CD4-positive, alpha-beta T cell (primary cell): Measurements from ENCODE around the gene CEP57L1. TPM values are rescaled to one million over a fixed set of nuclear protein-coding genes. Genes with fewer than 3 reads are reported as not detected.
A peak's percentile ranks its signal among the peaks of the same experiment; 100 is the strongest.

Experiments
- ATAC-seq: fragments of 200-7000 bp; cut with Tn5 transposase; one replicate; pipeline ENCODE4 v1.10.0; 2022; ENCODE audit warnings: mild to moderate bottlenecking; ENCODE audit not compliant: poor library complexity
- CTCF ChIA-PET: fragments of 350-600 bp; sonication (Branson Sonifier 250); formaldehyde crosslinking; loops from one replicate; lab custom pipeline; 2021; ENCODE audit warnings: antibody characterized with exemption, inconsistent platforms; lab: Charles Lee
- POLR2A ChIA-PET: fragments of 350-600 bp; sonication (Branson Sonifier 250); formaldehyde crosslinking; loops from one replicate; lab custom pipeline; 2021; ENCODE audit warnings: antibody characterized with exemption, inconsistent platforms; lab: Charles Lee
- DNase-seq, 14 experiments: peaks; one replicate each; pipeline ENCODE4 v3.0.0-alpha.2; 2013 to 2020; ENCODE audit warnings: mixed read lengths in 2 of 14
- H3K27ac ChIP-seq, 2 donors: one replicate each; pipeline versions ENCODE4 v1.5.1 to v1.7.0; 2013; ENCODE audit warnings: low read length in 2 of 2, low read depth in 1 of 2, mild to moderate bottlenecking in 1 of 2
- H3K27me3 ChIP-seq, 2 experiments: 1 replicate in 1 of 2; 2 replicates in 1 of 2; pipeline versions ENCODE4 v1.6.1 to v1.7.0; 2013; ENCODE audit warnings: low read length in 2 of 2, control low read depth in 1 of 2, mild to moderate bottlenecking in 1 of 2, moderate library complexity in 1 of 2; ENCODE audit not compliant: insufficient read depth in 2 of 2, control insufficient read depth in 1 of 2
- H3K36me3 ChIP-seq: one replicate; pipeline ENCODE4 v1.6.1; 2013; ENCODE audit warnings: low read length, control low read depth; ENCODE audit not compliant: insufficient read depth
- H3K4me1 ChIP-seq: one replicate; pipeline ENCODE4 v1.6.1; 2013; ENCODE audit warnings: low read length, control low read depth; ENCODE audit not compliant: insufficient read depth
- H3K4me3 ChIP-seq: one replicate; pipeline ENCODE4 v1.5.1; 2013; ENCODE audit warnings: mild to moderate bottlenecking, low read length, moderate library complexity
- H3K9me3 ChIP-seq, 2 experiments: 1 replicate in 1 of 2; 2 replicates in 1 of 2; pipeline versions ENCODE4 v1.6.1 to v1.7.0; 2013; ENCODE audit warnings: low read length in 2 of 2, mild to moderate bottlenecking in 2 of 2, control low read depth in 1 of 2, moderate library complexity in 1 of 2; ENCODE audit not compliant: control insufficient read depth in 1 of 2, insufficient read depth in 1 of 2
- H3K27ac Mint-ChIP-seq: one replicate; pipeline ENCODE4 v1.8.0; 2020; ENCODE audit warnings: mixed read lengths
- H3K27me3 Mint-ChIP-seq: one replicate; pipeline ENCODE4 v1.8.0; 2021; ENCODE audit warnings: mixed read lengths
- H3K36me3 Mint-ChIP-seq: one replicate; pipeline ENCODE4 v1.8.0; 2021; ENCODE audit warnings: low read depth, mixed read lengths
- H3K4me1 Mint-ChIP-seq: one replicate; pipeline ENCODE4 v1.8.0; 2021; ENCODE audit warnings: low read depth, mixed read lengths
- H3K4me3 Mint-ChIP-seq: one replicate; pipeline ENCODE4 v1.8.0; 2020; ENCODE audit warnings: mild to moderate bottlenecking, mixed read lengths
- H3K9me3 Mint-ChIP-seq: one replicate; pipeline ENCODE4 v1.8.0; 2020; ENCODE audit warnings: mixed read lengths
- intact Hi-C, 2 experiments: fragments of 100-400 bp; cut with DNase I in 1 of 2; cut with micrococcal nuclease in 1 of 2; formaldehyde crosslinking; loops; one replicate each; pipeline versions ENCODE4 v1.15.1 to v1.9.0; 2023 to 2025; cut with DNase I, micrococcal nuclease
- total RNA-seq, 174 experiments: library from RNA in 2 of 174; stranded (reverse) in 2 of 174; gene quantifications; one replicate each; pipeline ENCODE4 v1.2.3 and lab custom pipeline; 2021 to 2026
- TF ChIP-seq, protein P1 (sequence below): fragments of 200-600 bp; IDR thresholded peaks from one replicate; pipeline ENCODE4 v1.8.0; 2022; ENCODE audit warnings: antibody characterized with exemption, mild to moderate bottlenecking

CEP57L1 gene
- total RNA-seq, 2 experiments from 2014 or later = 3.8 to 4.8 TPM

DNA sequence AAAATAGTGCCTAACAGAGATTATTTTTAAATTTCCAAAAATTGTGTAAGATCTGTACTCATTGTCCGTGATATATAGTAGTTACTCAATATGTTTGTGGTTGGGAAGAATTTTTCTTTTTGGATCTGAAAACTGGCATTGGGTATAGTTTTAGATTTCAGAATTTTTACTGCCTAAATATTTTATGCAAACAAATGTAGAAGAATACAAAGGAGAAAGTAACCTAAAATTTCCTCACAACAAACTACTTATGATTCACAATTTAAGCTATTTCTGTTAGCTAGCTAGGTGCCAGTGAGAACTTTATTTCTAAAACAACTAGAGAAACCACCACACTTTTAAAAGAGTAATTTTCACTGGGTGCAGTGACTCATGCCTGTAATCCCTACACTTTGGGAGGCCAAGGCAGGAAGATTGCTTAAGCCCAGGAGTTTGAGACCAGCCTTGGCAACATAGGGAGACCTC is 39.5 kb upstream of the CEP57L1 start:
- Mint-ChIP-seq H3K4me1 (peaks cover 44% of the 10 kb centered on the region), H3K9me3 (no peaks in the 10 kb centered on the region), H3K36me3 (no peaks in the 10 kb centered on the region), H3K4me3 (no peak overlapping the region), H3K27ac (no peak overlapping the region), H3K27me3 (no peaks in the 10 kb centered on the region)
- Histone ChIP-seq H3K9me3 (no peaks in the 10 kb centered on the region), H3K36me3 (no peaks in the 10 kb centered on the region), H3K27me3 (no peaks in the 10 kb centered on the region), H3K4me1 (peaks cover 3% of the 10 kb centered on the region), H3K27ac (no peak overlapping the region), H3K4me3 (no peak overlapping the region)
- ATAC-seq = no peak
- no peak for DNase-seq
- intact Hi-C loops = loop anchor here in 1 of 2 experiments (5.0 kb wide), 1 partner anchor 34 kb away; no protein-coding TSS in a partner anchor
- TF ChIP-seq, protein P1, sequence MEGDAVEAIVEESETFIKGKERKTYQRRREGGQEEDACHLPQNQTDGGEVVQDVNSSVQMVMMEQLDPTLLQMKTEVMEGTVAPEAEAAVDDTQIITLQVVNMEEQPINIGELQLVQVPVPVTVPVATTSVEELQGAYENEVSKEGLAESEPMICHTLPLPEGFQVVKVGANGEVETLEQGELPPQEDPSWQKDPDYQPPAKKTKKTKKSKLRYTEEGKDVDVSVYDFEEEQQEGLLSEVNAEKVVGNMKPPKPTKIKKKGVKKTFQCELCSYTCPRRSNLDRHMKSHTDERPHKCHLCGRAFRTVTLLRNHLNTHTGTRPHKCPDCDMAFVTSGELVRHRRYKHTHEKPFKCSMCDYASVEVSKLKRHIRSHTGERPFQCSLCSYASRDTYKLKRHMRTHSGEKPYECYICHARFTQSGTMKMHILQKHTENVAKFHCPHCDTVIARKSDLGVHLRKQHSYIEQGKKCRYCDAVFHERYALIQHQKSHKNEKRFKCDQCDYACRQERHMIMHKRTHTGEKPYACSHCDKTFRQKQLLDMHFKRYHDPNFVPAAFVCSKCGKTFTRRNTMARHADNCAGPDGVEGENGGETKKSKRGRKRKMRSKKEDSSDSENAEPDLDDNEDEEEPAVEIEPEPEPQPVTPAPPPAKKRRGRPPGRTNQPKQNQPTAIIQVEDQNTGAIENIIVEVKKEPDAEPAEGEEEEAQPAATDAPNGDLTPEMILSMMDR = no peak
- POLR2A ChIA-PET = no interaction called here
- CTCF ChIA-PET = no interaction called here

DNA sequence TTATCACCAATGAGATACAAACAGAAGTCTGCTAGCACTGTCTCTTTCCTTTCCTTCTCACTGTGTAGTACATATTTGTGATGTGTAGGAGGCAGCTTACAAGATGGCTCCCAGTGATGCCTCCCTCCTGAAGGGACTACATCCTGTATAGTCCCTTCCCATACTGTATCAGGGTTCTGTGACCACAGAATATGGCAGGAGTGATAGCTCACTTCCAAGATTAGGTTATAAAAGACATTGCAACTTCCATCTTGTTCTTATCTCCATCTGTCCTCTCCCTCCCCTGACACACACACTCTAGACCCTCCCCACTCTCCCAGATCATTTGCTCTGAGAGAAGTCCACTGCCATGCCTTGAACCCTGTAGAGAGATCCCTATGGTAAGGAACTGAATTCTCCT is 38.6 kb upstream of the CEP57L1 start:
- DNase-seq = no peak
- H3K27me3 ChIP-seq = no peaks in the 10 kb centered on the region
- Mint-ChIP-seq H3K27me3 (no peaks in the 10 kb centered on the region), H3K27ac (no peak overlapping the region), H3K9me3 (no peaks in the 10 kb centered on the region), H3K36me3 (no peaks in the 10 kb centered on the region), H3K4me3 (no peak overlapping the region), H3K4me1 (peaks cover 43% of the 10 kb centered on the region)
- no peaks in the 10 kb centered on the region for H3K9me3 ChIP-seq
- intact Hi-C loops = loop anchor here in 1 of 2 experiments (5.0 kb wide), 1 partner anchor 34 kb away; no protein-coding TSS in a partner anchor
- ChIA-PET CTCF (interaction anchor here (0.9 kb wide), 1 partner anchor 20 kb away, joined by 3 read pairs; no protein-coding TSS in a partner anchor), POLR2A (no interaction called here)
- no peak for ATAC-seq
- TF ChIP-seq, protein P1 = no peak
- peaks cover 3% of the 10 kb centered on the region for H3K4me1 ChIP-seq
- no peaks in the 10 kb centered on the region for H3K36me3 ChIP-seq
- H3K27ac ChIP-seq = no peak overlapping the region
- no peak overlapping the region for H3K4me3 ChIP-seq

DNA sequence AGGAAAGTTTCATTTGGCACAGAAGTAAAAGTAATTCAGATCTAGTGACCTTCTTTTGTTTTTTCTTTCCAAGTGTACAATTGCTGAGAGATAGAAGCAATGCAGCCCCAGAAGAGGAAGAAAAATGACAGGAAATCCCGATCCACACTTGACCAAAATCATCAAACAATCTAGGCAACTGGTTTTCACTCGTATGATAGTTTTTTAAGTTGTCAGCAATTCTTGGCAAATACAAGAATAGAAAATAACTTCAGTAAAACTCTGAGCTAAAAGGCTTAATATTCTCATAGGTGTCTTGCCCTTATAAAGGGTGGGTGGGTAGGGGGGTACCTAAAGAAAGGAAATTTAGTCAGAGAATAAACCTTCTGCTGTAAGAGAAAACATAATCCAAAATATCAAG is 36.7 kb upstream of the CEP57L1 start:
- Mint-ChIP-seq H3K9me3 (no peaks in the 10 kb centered on the region), H3K4me1 (peaks cover 57% of the 10 kb centered on the region), H3K27me3 (no peaks in the 10 kb centered on the region), H3K27ac (peak overlapping the region; percentile 35), H3K4me3 (no peak overlapping the region), H3K36me3 (no peaks in the 10 kb centered on the region)
- H3K4me3 ChIP-seq = no peak overlapping the region
- TF ChIP-seq, protein P1 = no peak
- H3K27me3 ChIP-seq = no peaks in the 10 kb centered on the region
- peaks cover 18% of the 10 kb centered on the region for H3K4me1 ChIP-seq
- ChIA-PET CTCF (interaction anchor here (3.0 kb wide), 1 partner anchor 14 kb away, joined by 9 read pairs; no protein-coding TSS in a partner anchor), POLR2A (interaction anchor here (0.7 to 2.5 kb wide), 4 partner anchors 13 to 317 kb away, joined by 3 to 14 read pairs (median 3); no protein-coding TSS in a partner anchor)
- H3K9me3 ChIP-seq = no peaks in the 10 kb centered on the region
- intact Hi-C loops = loop anchor here (2.0 to 5.0 kb wide), 2 partner anchors 36 to 50 kb away; no protein-coding TSS in a partner anchor
- DNase-seq (no peak), ATAC-seq (no peak)
- H3K27ac ChIP-seq = no peak overlapping the region
- H3K36me3 ChIP-seq = no peaks in the 10 kb centered on the region
